Motor neuron (in vitro differentiated cells): Measurements from ENCODE around the gene PTCRA. TPM values are rescaled to one million over a fixed set of nuclear protein-coding genes. Genes with fewer than 3 reads are reported as not detected.
A peak's percentile ranks its signal among the peaks of the same experiment; 100 is the strongest.

Source experiments
- ATAC-seq, 8 experiments: fragments of 200-7000 bp; cut with Tn5 transposase; replicated peaks in 6 of 8; 2 replicates each; pipeline ENCODE4 v1.8.0; 2021; ENCODE audit warnings: mild to moderate bottlenecking in 8 of 8, moderate library complexity in 8 of 8
- H3K27ac ChIP-seq, 2 donors: fragments of 250-450 bp; sonication (Bioruptor Pico); 2 replicates each; pipeline ENCODE4 v1.9.0; 2021; ENCODE audit warnings: antibody characterized with exemption in 2 of 2, mild to moderate bottlenecking in 2 of 2, moderate library complexity in 1 of 2
- H3K4me1 ChIP-seq, 2 donors: fragments of 250-450 bp; sonication (Bioruptor Pico); replicated peaks in 1 of 2; 2 replicates each; pipeline ENCODE4 v1.6.1; 2021; ENCODE audit warnings: antibody characterized with exemption in 2 of 2, mild to moderate bottlenecking in 2 of 2, moderate library complexity in 1 of 2
- H3K4me3 ChIP-seq, 5 donors: fragments of 250-450 bp; sonication (Bioruptor Pico); 2 replicates each; pipeline ENCODE4 v1.9.0; 2021; ENCODE audit warnings: antibody characterized with exemption in 5 of 5, mild to moderate bottlenecking in 5 of 5, moderate library complexity in 4 of 5
- WGBS, 10 experiments: fragments of 450-650 bp; shearing (Covaris generic); methylation state at CpG; one replicate each; pipeline ENCODE4 v1.0.0; 2022; 5-methylcytosine and 5-hydroxymethylcytosine counted together
- in situ Hi-C, 9 experiments: fragments of 400-800 bp; cut with MboI; loops; one replicate each; pipeline ENCODE4 v1.15.0; 2021; ENCODE audit warnings: low sequenced_read_pairs in 9 of 9, low pct_unique_long_range_greater_than_20kb in 2 of 9; ENCODE audit not compliant: unreplicated experiment in 9 of 9
- total RNA-seq, 8 experiments: library from RNA; unstranded; fragments of 300-600 nt; gene quantifications; 2 replicates each; pipeline versions ENCODE4 v1.2.3 to v1.2.4, GENCODE V29; 2022

The PTCRA gene
- total RNA-seq, 8 experiments from 2014 or later, result 0.45 TPM; not detected in 7

- in situ Hi-C loops, result loop anchor here in 3 of 9 experiments (25.0 kb wide), 2 partner anchors 101 to 226 kb away; partner anchors contain the start of genes KLHDC3 (in 1 of the 3), MEA1 (in 1 of the 3) and RRP36 (in 1 of the 3)
- ATAC-seq, result peak in 6 of 8 experiments; percentile 18 to 57 (median 32)
- WGBS, 10 experiments, result 0 to 39% (median 20%) methylated on average over 1 to 7 of the region's 49 CpGs; no CpG with 5 or more reads in 4 of the 10 experiments
- H3K27ac ChIP-seq, result no peak overlapping the region
- H3K4me3 ChIP-seq, result peak overlapping the region in 1 of 5 donors; percentile 17
- no peaks in the 10 kb centered on the region for H3K4me1 ChIP-seq
Measured at GRCh38 chr6:42911171-42912021, 4.5 kb upstream of the PTCRA start.

DNA sequence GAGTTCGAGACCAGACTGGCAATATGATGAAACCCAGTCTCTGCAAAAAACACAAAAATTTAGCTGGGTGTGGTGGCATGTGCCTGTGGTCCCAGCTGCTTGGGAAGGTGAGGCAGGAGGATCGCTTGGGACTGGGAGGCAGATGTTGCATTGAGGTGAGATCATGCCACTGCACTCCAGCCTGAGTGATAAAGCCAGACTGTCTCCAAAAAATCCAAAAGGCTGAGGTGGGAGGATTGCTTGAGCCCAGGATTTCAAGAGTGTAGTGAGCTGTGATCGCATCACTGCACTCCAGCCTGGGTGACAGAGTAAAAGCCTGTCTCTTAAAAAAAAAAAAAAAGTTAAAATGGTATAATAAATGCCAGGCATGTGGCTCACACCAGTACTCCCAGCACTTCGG lies 1.3 kb upstream of the PTCRA start:
- Histone ChIP-seq H3K4me1 (no peaks in the 10 kb centered on the region), H3K27ac (no peak overlapping the region), H3K4me3 (no peak overlapping the region)
- no peak for ATAC-seq
- in situ Hi-C loops, result loop anchor here in 3 of 9 experiments (25.0 kb wide), 2 partner anchors 98 to 223 kb away; partner anchors contain the start of genes KLHDC3 (in 1 of the 3), MEA1 (in 1 of the 3) and RRP36 (in 1 of the 3)
- 8 to 100% (median 81%) methylated on average over 1 to 4 of the region's 4 CpGs; no CpG with 5 or more reads in 3 of the 10 experiments for WGBS, 10 experiments

GRCh38 chr6:42916288-42916687 lies 435 bp downstream of the PTCRA start:
- 67 to 100% methylated on average over 1 of the region's 1 CpG; no CpG with 5 or more reads in 8 of the 10 experiments for WGBS, 10 experiments
- in situ Hi-C loops, result loop anchor here in 3 of 9 experiments (25.0 kb wide), 2 partner anchors 96 to 221 kb away; partner anchors contain the start of genes KLHDC3 (in 1 of the 3), MEA1 (in 1 of the 3) and RRP36 (in 1 of the 3)

GRCh38 chr6:42921801-42922200 lies 5.9 kb downstream of the PTCRA start:
- WGBS, 10 experiments, result 28 to 100% (median 68%) methylated on average over 1 to 6 of the region's 6 CpGs
- ATAC-seq, result no peak
- in situ Hi-C loops, result loop anchor here in 3 of 9 experiments (25.0 kb wide), 2 partner anchors 90 to 216 kb away; partner anchors contain the start of genes KLHDC3 (in 1 of the 3), MEA1 (in 1 of the 3) and RRP36 (in 1 of the 3)

More at GRCh38 chr6:42916288-42916687, 435 bp downstream of the PTCRA start:
- ATAC-seq, result no peak
- Histone ChIP-seq H3K4me3 (no peak overlapping the region), H3K4me1 (no peaks in the 10 kb centered on the region), H3K27ac (no peak overlapping the region)

DNA sequence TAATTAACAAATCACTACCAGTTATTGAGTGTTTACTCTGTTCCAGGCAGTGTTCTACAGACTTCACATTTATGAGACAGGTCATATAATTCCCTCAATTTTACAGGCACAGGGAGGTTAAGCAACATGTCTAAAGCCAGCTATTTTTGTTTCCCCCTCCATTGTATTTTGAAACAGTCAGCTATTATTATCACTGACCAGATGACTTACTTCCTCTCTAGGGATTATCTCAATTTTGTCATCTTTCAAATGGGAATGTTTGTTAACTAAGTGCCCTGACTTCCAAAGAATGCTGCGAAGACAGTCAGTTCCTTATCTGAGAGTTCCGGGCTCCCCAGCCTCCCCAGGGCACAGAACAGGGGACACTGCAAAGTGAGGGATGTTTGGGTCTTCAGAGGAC lies 7.8 kb downstream of the PTCRA start:
- Histone ChIP-seq H3K27ac (no peak overlapping the region), H3K4me1 (peaks cover 5 to 6% of the 10 kb centered on the region in 2 donors), H3K4me3 (no peak overlapping the region)
- ATAC-seq, result no peak
- in situ Hi-C loops, result loop anchor here in 3 of 9 experiments (25.0 kb wide), 2 partner anchors 89 to 214 kb away; partner anchors contain the start of genes KLHDC3 (in 1 of the 3), MEA1 (in 1 of the 3) and RRP36 (in 1 of the 3)
- 70 to 93% (median 92%) methylated on average over 2 of the region's 2 CpGs; no CpG with 5 or more reads in 5 of the 10 experiments for WGBS, 10 experiments

More at GRCh38 chr6:42921801-42922200, 5.9 kb downstream of the PTCRA start:
- Histone ChIP-seq H3K4me3 (no peak overlapping the region), H3K27ac (no peak overlapping the region), H3K4me1 (no peaks in the 10 kb centered on the region)

DNA sequence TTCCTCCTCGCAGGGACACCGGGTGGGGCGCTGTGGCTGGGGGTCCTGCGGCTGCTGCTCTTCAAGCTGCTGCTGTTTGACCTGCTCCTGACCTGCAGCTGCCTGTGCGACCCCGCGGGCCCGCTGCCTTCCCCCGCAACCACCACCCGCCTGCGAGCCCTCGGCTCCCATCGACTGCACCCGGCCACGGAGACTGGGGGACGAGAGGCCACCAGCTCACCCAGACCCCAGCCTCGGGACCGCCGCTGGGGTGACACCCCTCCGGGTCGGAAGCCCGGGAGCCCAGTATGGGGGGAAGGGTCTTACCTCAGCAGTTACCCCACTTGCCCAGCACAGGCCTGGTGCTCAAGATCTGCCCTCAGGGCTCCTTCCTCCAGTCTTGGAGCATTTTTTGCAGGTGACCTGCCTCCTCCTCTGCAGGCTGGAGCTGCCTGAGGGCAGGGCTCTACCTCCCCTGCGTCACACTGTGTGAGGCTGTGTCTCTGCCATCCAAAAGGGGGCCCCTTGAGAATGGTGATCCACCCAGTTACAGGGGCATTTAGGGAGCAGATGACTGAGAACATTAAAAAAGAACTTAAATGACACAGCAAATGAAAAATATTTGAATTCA lies 9.5 kb downstream of the PTCRA start:
- H3K27ac ChIP-seq, result no peak overlapping the region
- H3K4me1 ChIP-seq, result peaks cover 5 to 6% of the 10 kb centered on the region in 2 donors
- 73 to 100% (median 97%) methylated on average over 1 to 3 of the region's 23 CpGs; no CpG with 5 or more reads in 7 of the 10 experiments for WGBS, 10 experiments
- no peak for ATAC-seq
- in situ Hi-C loops, result no loop called here
- no peak overlapping the region for H3K4me3 ChIP-seq

DNA sequence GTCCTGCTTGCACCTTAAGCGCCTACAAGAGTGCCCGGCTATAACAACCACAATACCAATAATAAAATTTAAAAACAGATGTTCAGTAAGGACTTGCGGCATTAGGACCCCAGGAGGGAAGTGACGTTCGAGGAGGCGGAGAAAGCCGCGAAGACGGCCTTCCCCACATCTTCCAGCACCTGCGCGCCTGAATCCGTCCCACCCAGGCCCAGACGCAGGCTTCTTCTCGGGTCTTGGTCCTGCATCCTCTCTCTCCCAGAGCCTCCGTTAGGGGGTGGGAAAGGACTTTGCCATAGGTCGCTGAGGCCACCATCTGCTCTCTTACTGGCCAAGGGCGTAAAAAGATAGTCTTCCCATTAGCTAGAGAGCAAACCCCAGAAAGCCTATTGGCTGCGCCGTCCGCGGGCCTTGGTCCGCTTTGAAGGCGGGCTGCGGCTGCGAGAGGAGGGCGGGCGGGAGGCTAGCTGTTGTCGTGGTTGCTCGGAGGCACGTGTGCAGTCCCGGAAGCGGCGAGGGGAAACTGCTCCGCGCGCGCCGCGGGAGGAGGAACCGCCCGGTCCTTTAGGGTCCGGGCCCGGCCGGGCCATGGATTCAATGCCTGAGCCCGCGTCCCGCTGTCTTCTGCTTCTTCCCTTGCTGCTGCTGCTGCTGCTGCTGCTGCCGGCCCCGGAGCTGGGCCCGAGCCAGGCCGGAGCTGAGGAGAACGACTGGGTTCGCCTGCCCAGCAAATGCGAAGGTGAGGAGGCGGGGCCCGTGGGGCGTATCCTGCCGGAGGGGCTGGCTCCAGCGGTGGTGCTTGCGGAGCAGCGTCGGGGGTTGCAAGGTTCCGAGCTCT lies 13.3 kb downstream of the PTCRA start, which contains the start of gene CNPY3:
Gene CNPY3 (plus strand): TSS at position 495 of the 835 bp plus-strand sequence. CDS start 91 bp downstream, at position 586.
- ATAC-seq, result peak; percentile 90 to 94 (median 92)
- H3K4me3 ChIP-seq, result peak within 1 kb of the TSS; percentile 54 to 86 (median 60)
- peak within 1 kb of the TSS; percentile 89 for H3K27ac ChIP-seq
- 0 to 4% (median 0%) methylated on average over 2 to 13 of the region's 63 CpGs; no CpG with 5 or more reads in 4 of the 10 experiments for WGBS, 10 experiments
- in situ Hi-C loops, result no loop called here
- peaks cover 13% of the 10 kb centered on the region in 2 donors for H3K4me1 ChIP-seq

DNA sequence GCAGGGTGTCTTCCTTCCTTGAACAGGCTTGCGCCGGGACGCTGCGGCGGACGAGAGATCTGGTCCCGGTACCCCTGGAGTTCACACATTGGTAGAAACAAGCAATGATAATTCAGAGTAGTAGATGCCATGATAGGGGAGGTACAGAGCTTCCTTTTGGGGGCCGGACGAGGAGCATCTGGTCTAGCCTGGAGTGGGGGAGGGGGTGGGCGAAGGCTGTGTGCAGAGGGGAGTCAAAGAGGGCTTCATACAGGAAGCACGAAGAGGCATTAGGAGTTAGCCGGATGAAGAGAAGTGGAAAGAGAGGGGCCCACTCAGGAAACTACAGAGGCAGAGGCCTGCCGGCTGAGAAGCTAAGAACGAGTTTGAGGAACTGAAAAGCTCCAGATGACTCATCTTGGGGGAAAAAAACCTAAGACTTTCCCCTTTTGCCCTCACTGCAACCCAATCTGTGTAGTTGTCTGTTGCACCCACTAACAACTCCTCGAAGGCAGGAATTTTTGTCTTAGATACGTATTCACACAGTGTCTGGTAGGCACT lies 14.0 kb downstream of the PTCRA start:
- WGBS, 10 experiments, result 0 to 6% (median 0%) methylated on average over 1 to 7 of the region's 16 CpGs; no CpG with 5 or more reads in 4 of the 10 experiments
- H3K27ac ChIP-seq, result peak overlapping the region; percentile 89
- ATAC-seq, result peak in 6 of 8 experiments; percentile 1 to 11 (median 6)
- in situ Hi-C loops, result no loop called here
- peaks cover 13% of the 10 kb centered on the region in 2 donors for H3K4me1 ChIP-seq
- peak overlapping the region; percentile 54 to 86 (median 60) for H3K4me3 ChIP-seq

DNA sequence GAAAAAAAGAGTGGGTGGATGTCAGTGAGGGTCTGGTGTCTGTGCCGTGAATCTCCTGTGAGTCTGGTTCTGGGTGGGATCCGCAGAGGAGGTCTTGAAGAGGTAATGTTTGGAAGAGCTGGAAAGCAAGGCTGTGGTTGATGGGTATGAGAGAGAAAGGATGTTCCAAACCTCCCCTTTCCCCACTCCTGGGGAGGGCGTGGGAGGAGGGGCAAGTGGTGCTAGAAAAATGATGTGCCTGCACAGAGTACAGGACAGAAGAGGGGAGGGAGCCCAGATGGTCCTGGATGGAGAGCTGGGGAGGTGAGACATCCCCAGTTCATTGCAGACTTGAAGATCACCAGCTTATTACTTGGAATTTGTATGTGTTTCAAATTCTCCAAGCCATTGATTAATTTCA lies 16.6 kb downstream of the PTCRA start:
- Histone ChIP-seq H3K27ac (no peak overlapping the region), H3K4me1 (peaks cover 13% of the 10 kb centered on the region in 2 donors), H3K4me3 (no peak overlapping the region)
- no peak for ATAC-seq
- WGBS, 10 experiments, result 80 to 100% methylated on average over 1 of the region's 3 CpGs; no CpG with 5 or more reads in 8 of the 10 experiments
- in situ Hi-C loops, result no loop called here

DNA sequence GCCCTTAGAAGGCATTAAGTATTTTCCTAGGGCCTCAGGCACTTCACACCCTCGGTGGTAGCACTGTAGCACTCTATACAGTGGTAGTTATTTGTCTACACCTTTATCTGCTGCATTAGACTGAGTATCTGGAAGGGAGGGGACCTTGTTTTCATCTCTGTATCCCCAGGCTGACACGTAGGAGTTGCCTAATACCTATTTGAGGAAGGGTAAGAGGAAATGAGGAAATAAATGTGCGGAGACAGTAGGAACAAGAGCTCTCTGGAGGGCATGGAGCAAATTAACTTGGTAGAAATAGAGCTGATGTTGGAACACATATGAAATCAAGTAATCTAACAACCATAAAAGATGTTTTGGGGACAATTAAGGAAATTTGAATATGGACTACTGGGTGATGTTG lies 17.4 kb downstream of the PTCRA start:
- in situ Hi-C loops, result no loop called here
- WGBS, 10 experiments, result 50 to 100% (median 72%) methylated on average over 1 to 3 of the region's 3 CpGs; no CpG with 5 or more reads in 3 of the 10 experiments
- Histone ChIP-seq H3K4me3 (no peak overlapping the region), H3K4me1 (peaks cover 10 to 11% of the 10 kb centered on the region in 2 donors), H3K27ac (no peak overlapping the region)
- ATAC-seq, result no peak

DNA sequence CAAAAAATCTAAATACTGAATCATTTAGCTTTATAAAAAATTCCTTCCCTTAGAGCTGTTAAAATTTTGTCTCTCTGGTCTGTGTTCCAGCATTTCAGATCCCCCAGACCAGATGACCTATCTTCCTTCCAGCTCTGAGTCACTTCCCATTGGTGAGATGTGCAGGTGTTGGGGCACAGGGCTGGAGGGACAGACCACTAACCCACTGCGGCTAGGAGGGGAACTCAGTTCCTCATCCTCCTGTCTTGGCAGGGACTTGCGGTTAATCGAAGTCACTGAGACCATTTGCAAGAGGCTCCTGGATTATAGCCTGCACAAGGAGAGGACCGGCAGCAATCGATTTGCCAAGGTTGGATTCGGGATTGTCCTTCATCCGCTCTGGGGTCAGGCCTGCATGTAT lies 19.5 kb downstream of the PTCRA start:
- Histone ChIP-seq H3K27ac (no peak overlapping the region), H3K4me1 (peaks cover 7 to 8% of the 10 kb centered on the region in 2 donors), H3K4me3 (no peak overlapping the region)
- no peak for ATAC-seq
- 79 to 100% (median 96%) methylated on average over 1 to 7 of the region's 7 CpGs; no CpG with 5 or more reads in 5 of the 10 experiments for WGBS, 10 experiments
- in situ Hi-C loops, result no loop called here
